DOHH2 (cell line): Measurements from ENCODE around the gene OR4K1.

ENCODE experiments used
- H3F3A ChIP-seq: fragments of 200-600 bp; sonication (generic), shearing (Covaris generic); 2 replicates; pipeline ENCODE4 v1.6.0; 2016; ENCODE audit warnings: antibody characterized with exemption, mild to moderate bottlenecking; ENCODE audit not compliant: control insufficient read depth, insufficient read depth
- H3K27ac ChIP-seq: fragments of 200-600 bp; sonication (generic); 2 replicates; pipeline ENCODE4 v1.5.1; 2014; ENCODE audit warnings: low read depth, mild to moderate bottlenecking, low read length, moderate library complexity
- H3K27me3 ChIP-seq: fragments of 200-600 bp; sonication (generic); 2 replicates; pipeline ENCODE4 v1.6.1; 2014; ENCODE audit warnings: mild to moderate bottlenecking, low read length, mixed read lengths; ENCODE audit not compliant: control insufficient read depth
- H3K36me3 ChIP-seq: fragments of 200-600 bp; sonication (generic); 2 replicates; pipeline ENCODE4 v1.6.1; 2014; ENCODE audit warnings: mild to moderate bottlenecking, low read length, moderate library complexity, mixed read lengths; ENCODE audit not compliant: control insufficient read depth
- H3K4me1 ChIP-seq: fragments of 200-600 bp; sonication (generic); 2 replicates; pipeline ENCODE4 v1.6.1; 2014; ENCODE audit warnings: mild to moderate bottlenecking, low read length, mixed read lengths; ENCODE audit not compliant: control insufficient read depth
- H3K4me2 ChIP-seq: fragments of 200-600 bp; sonication (generic); 2 replicates; pipeline ENCODE4 v1.6.0; 2014; ENCODE audit warnings: mild to moderate bottlenecking, low read length, moderate library complexity
- H3K4me3 ChIP-seq: fragments of 200-600 bp; sonication (generic); 2 replicates; pipeline ENCODE4 v1.5.1; 2014; ENCODE audit warnings: mild to moderate bottlenecking, low read length, mixed read lengths
- H3K79me2 ChIP-seq: fragments of 200-600 bp; sonication (generic); 2 replicates; pipeline ENCODE4 v1.6.1; 2014; ENCODE audit warnings: mild to moderate bottlenecking, low read length, mixed read lengths; ENCODE audit not compliant: control insufficient read depth
- H3K9me2 ChIP-seq: fragments of 200-600 bp; sonication (generic); replicated peaks from 2 replicates; pipeline ENCODE4 v1.6.1; 2014; ENCODE audit warnings: mild to moderate bottlenecking, low read length, mixed read lengths; ENCODE audit not compliant: control insufficient read depth
- H3K9me3 ChIP-seq: fragments of 200-600 bp; sonication (generic); 2 replicates; pipeline ENCODE4 v1.6.1; 2014; ENCODE audit warnings: antibody characterized with exemption, low read length, mixed read lengths; ENCODE audit not compliant: control insufficient read depth, insufficient read depth
- H4K20me1 ChIP-seq: fragments of 200-600 bp; sonication (generic); 2 replicates; pipeline ENCODE4 v1.6.0; 2014; ENCODE audit warnings: low read depth, mild to moderate bottlenecking, antibody characterized with exemption, low read length, moderate library complexity; ENCODE audit not compliant: control insufficient read depth, insufficient read depth
- CTCF ChIP-seq: fragments of 200-600 bp; sonication (generic); IDR thresholded peaks from one replicate; pipeline ENCODE4 v1.5.1; 2014; ENCODE audit warnings: antibody characterized with exemption, mild to moderate bottlenecking, low read depth, low read length; ENCODE audit not compliant: poor library complexity, severe bottlenecking
- EZH2phosphoT487 ChIP-seq: fragments of 200-600 bp; sonication (generic); IDR thresholded peaks from 2 replicates; pipeline ENCODE4 v1.6.1; 2017; ENCODE audit warnings: borderline replicate concordance, mild to moderate bottlenecking, antibody characterized with exemption, low read length, moderate library complexity, mixed read lengths

The OR4K1 gene

GRCh38 chr14:19930617-19931016 lies at the start of gene OR4K1:
Gene OR4K1 (plus strand): TSS chr14:19930917. CDS start chr14:19935667, 4,750 bp downstream.
- H3K4me3 ChIP-seq = no peak within 1 kb of the TSS
- H3K27ac ChIP-seq = no peak within 1 kb of the TSS
- no peaks in the 10 kb centered on the region for H3F3A ChIP-seq
- no peaks in the 10 kb centered on the region for H3K9me2 ChIP-seq
- H3K27me3 ChIP-seq = no peaks in the 10 kb centered on the region
- no peaks in the 10 kb centered on the region for H4K20me1 ChIP-seq
- no peaks in the 10 kb centered on the region for H3K36me3 ChIP-seq
- TF ChIP-seq EZH2phosphoT487 = no peak
- no peak for TF ChIP-seq CTCF
- H3K4me2 ChIP-seq = no peak within 1 kb of the TSS
- no peaks in the 10 kb centered on the region for H3K9me3 ChIP-seq
- no peaks in the 10 kb centered on the region for H3K4me1 ChIP-seq
- no peaks in the 10 kb centered on the region for H3K79me2 ChIP-seq

- H3K27me3 ChIP-seq = no peaks in the 10 kb centered on the region
- H3K79me2 ChIP-seq = no peaks in the 10 kb centered on the region
- no peak overlapping the region for H3K4me3 ChIP-seq
- no peaks in the 10 kb centered on the region for H4K20me1 ChIP-seq
- H3K27ac ChIP-seq = no peak overlapping the region
- H3K4me1 ChIP-seq = no peaks in the 10 kb centered on the region
- TF ChIP-seq CTCF (no peak), EZH2phosphoT487 (no peak)
- H3F3A ChIP-seq = no peaks in the 10 kb centered on the region
- no peak overlapping the region for H3K4me2 ChIP-seq
- no peaks in the 10 kb centered on the region for H3K36me3 ChIP-seq
- peaks cover 34% of the 10 kb centered on the region for H3K9me3 ChIP-seq
- no peaks in the 10 kb centered on the region for H3K9me2 ChIP-seq
These were observed 35.4 kb upstream of the OR4K1 start for GRCh38 chr14:19895282-19895681.

- H3K4me3 ChIP-seq = no peak overlapping the region
- H3K79me2 ChIP-seq = no peaks in the 10 kb centered on the region
- H3K9me3 ChIP-seq = peaks cover 9% of the 10 kb centered on the region; the same call in 1 of the 2 replicates
- no peaks in the 10 kb centered on the region for H3K27me3 ChIP-seq
- TF ChIP-seq EZH2phosphoT487 (no peak), CTCF (no peak)
- H3K4me1 ChIP-seq = no peaks in the 10 kb centered on the region
- H3K9me2 ChIP-seq = no peaks in the 10 kb centered on the region
- H3K27ac ChIP-seq = no peak overlapping the region
- H3K36me3 ChIP-seq = no peaks in the 10 kb centered on the region
- H3F3A ChIP-seq = no peaks in the 10 kb centered on the region
- H4K20me1 ChIP-seq = no peaks in the 10 kb centered on the region
- H3K4me2 ChIP-seq = no peak overlapping the region
These were observed 29.7 kb upstream of the OR4K1 start for GRCh38 chr14:19900999-19901398.
